H1 (cell line): ENCODE results near the gene MAPK1. TPM values are rescaled to one million over a fixed set of nuclear protein-coding genes. Genes with fewer than 3 reads are reported as not detected.

Source experiments
- CTCF ChIA-PET: fragments of 300-600 bp; sonication (Branson Sonifier 250); formaldehyde crosslinking; loops from one replicate; lab custom pipeline; 2021; ENCODE audit not compliant: partially characterized antibody; lab: Charles Lee
- POLR2A ChIA-PET: fragments of 300-600 bp; sonication (Branson Sonifier 250); formaldehyde crosslinking; loops from one replicate; lab custom pipeline; 2021; ENCODE audit warnings: inconsistent platforms; ENCODE audit not compliant: partially characterized antibody; lab: Charles Lee
- DNase-seq, 2 experiments: peaks; one replicate each; pipeline versions ENCODE4 v3.0.0 to v3.0.0-alpha.2; 2010 to 2022; ENCODE audit warnings: low spot score in 2 of 2, low read depth in 1 of 2, mixed read lengths in 1 of 2
- FAIRE-seq: peaks from 2 replicates; lab custom pipeline; 2011; peaks lifted over from hg19 to GRCh38; lab: Jason Lieb, UNC
- H2AFZ ChIP-seq: 2 replicates; pipeline ENCODE4 v1.8.1; 2012; ENCODE audit warnings: low read length, inconsistent platforms
- H2AK5ac ChIP-seq: 2 replicates; pipeline ENCODE4 v1.6.1; 2013; ENCODE audit warnings: low read depth, low read length
- H2BK120ac ChIP-seq: replicated peaks from 2 replicates; pipeline ENCODE3; 2013; ENCODE audit warnings: low read depth, low read length, inconsistent platforms
- H2BK12ac ChIP-seq: 2 replicates; pipeline ENCODE4 v1.6.1; 2013; ENCODE audit warnings: low read depth, low read length
- H2BK15ac ChIP-seq: 2 replicates; pipeline ENCODE4 v1.6.1; 2013; ENCODE audit warnings: low read length
- H2BK20ac ChIP-seq: 2 replicates; pipeline ENCODE4 v1.6.1; 2013; ENCODE audit warnings: low read length
- H2BK5ac ChIP-seq: 2 replicates; pipeline ENCODE4 v1.6.1; 2013; ENCODE audit warnings: low read depth, low read length
- H3K14ac ChIP-seq: 2 replicates; pipeline ENCODE4 v1.6.1; 2013; ENCODE audit warnings: inconsistent platforms; ENCODE audit not compliant: insufficient read length
- H3K18ac ChIP-seq: 2 replicates; pipeline ENCODE4 v1.6.1; 2013; ENCODE audit warnings: low read length; ENCODE audit errors: extremely low read depth
- H3K23ac ChIP-seq: 2 replicates; pipeline ENCODE4 v1.6.1; 2013; ENCODE audit warnings: inconsistent platforms; ENCODE audit not compliant: insufficient read length
- H3K23me2 ChIP-seq: 2 replicates; pipeline ENCODE4 v1.6.1; 2013; ENCODE audit warnings: low read depth, low read length
- H3K27ac ChIP-seq: 2 replicates; pipeline ENCODE4 v1.6.1; 2011; ENCODE audit warnings: low read depth, low read length, inconsistent platforms
- H3K27me3 ChIP-seq, 4 experiments: replicated peaks in 1 of 4; 1 replicate in 1 of 4; 2 replicates in 3 of 4; pipeline versions ENCODE4 v1.6.1 to v1.8.1; 2011 to 2013; ENCODE audit warnings: low read length in 3 of 4, mild to moderate bottlenecking in 3 of 4, inconsistent platforms in 2 of 4, mixed read lengths in 2 of 4, moderate library complexity in 1 of 4; ENCODE audit not compliant: control insufficient read depth in 3 of 4, insufficient read depth in 3 of 4; ENCODE audit errors: extremely low read depth in 1 of 4
- H3K36me3 ChIP-seq, 4 experiments: 2 replicates each; pipeline versions ENCODE4 v1.6.1 to v1.8.1; 2011 to 2013; ENCODE audit warnings: mild to moderate bottlenecking in 4 of 4, low read length in 3 of 4, moderate library complexity in 2 of 4, control low read depth in 1 of 4, inconsistent platforms in 1 of 4; ENCODE audit not compliant: insufficient read depth in 4 of 4, control insufficient read depth in 2 of 4
- H3K4ac ChIP-seq: replicated peaks from 2 replicates; pipeline ENCODE3; 2013; ENCODE audit warnings: low read length, low read depth, mixed read lengths, inconsistent platforms; ENCODE audit not compliant: insufficient read length
- H3K4me1 ChIP-seq, 4 experiments: replicated peaks in 1 of 4; 1 replicate in 1 of 4; 2 replicates in 3 of 4; pipeline versions ENCODE4 v1.6.1 to v1.8.1; 2011 to 2013; ENCODE audit warnings: low read length in 3 of 4, inconsistent platforms in 2 of 4, mixed read lengths in 1 of 4; ENCODE audit not compliant: insufficient read depth in 4 of 4, control insufficient read depth in 3 of 4
- H3K4me2 ChIP-seq, 2 experiments: 2 replicates each; pipeline versions ENCODE4 v1.6.1 to v1.8.1; 2011 to 2013; ENCODE audit warnings: low read depth in 2 of 2, low read length in 2 of 2, control low read depth in 1 of 2, inconsistent platforms in 1 of 2, mild to moderate bottlenecking in 1 of 2; ENCODE audit not compliant: insufficient read depth in 1 of 2
- H3K4me3 ChIP-seq, 4 experiments: fragments of 200-600, 300-600 bp in 1 of 4; sonication (generic), shearing (Covaris generic), sonication (Bioruptor Twin) in 1 of 4; 2 replicates each; pipeline versions ENCODE4 v1.5.1 to v1.8.1; 2011 to 2016; ENCODE audit warnings: low read length in 4 of 4, low read depth in 3 of 4, control low read depth in 2 of 4, inconsistent platforms in 2 of 4, mild to moderate bottlenecking in 2 of 4, mixed read lengths in 1 of 4, moderate library complexity in 1 of 4; ENCODE audit not compliant: insufficient read depth in 2 of 4; ENCODE audit errors: extremely low read depth in 1 of 4
- H3K56ac ChIP-seq: replicated peaks from 2 replicates; pipeline ENCODE3; 2013; ENCODE audit warnings: low read depth, mild to moderate bottlenecking, mixed read lengths, low read length, inconsistent platforms; ENCODE audit not compliant: insufficient read length
- H3K79me1 ChIP-seq: 2 replicates; pipeline ENCODE4 v1.6.1; 2013; ENCODE audit warnings: low read depth, low read length, control low read depth
- H3K79me2 ChIP-seq, 2 experiments: 2 replicates each; pipeline versions ENCODE4 v1.6.1 to v1.8.1; 2012 to 2013; ENCODE audit warnings: low read length in 2 of 2, mild to moderate bottlenecking in 2 of 2, inconsistent platforms in 1 of 2; ENCODE audit not compliant: insufficient read depth in 2 of 2, control insufficient read depth in 1 of 2
- H3K9ac ChIP-seq, 4 experiments: replicated peaks in 1 of 4; 1 replicate in 1 of 4; 2 replicates in 3 of 4; pipeline versions ENCODE4 v1.6.1 to v1.8.1; 2011 to 2013; ENCODE audit warnings: low read depth in 3 of 4, low read length in 3 of 4, control low read depth in 2 of 4, mild to moderate bottlenecking in 2 of 4, moderate library complexity in 2 of 4, inconsistent platforms in 1 of 4; ENCODE audit errors: extremely low read depth in 1 of 4
- H3K9me3 ChIP-seq, 2 experiments: 2 replicates each; pipeline versions ENCODE4 v1.6.1 to v1.8.1; 2012 to 2013; ENCODE audit warnings: mild to moderate bottlenecking in 2 of 2, moderate library complexity in 2 of 2, control low read depth in 1 of 2, inconsistent platforms in 1 of 2, low read depth in 1 of 2, low read length in 1 of 2, mixed read lengths in 1 of 2; ENCODE audit not compliant: insufficient read depth in 2 of 2
- H4K20me1 ChIP-seq, 2 experiments: replicated peaks in 1 of 2; 2 replicates each; pipeline versions ENCODE3 to v1.8.1; 2011 to 2013; ENCODE audit warnings: inconsistent platforms in 2 of 2, low read length in 2 of 2, mild to moderate bottlenecking in 1 of 2; ENCODE audit not compliant: insufficient read depth in 2 of 2, control insufficient read depth in 1 of 2
- H4K5ac ChIP-seq: 2 replicates; pipeline ENCODE4 v1.6.1; 2013; ENCODE audit warnings: low read length, low read depth, mixed read lengths, inconsistent platforms; ENCODE audit not compliant: insufficient read length
- H4K8ac ChIP-seq: 2 replicates; pipeline ENCODE4 v1.8.0; 2013; ENCODE audit warnings: mild to moderate bottlenecking, moderate library complexity, low read length, inconsistent platforms; ENCODE audit not compliant: insufficient read depth; ENCODE audit errors: extremely low read depth
- H4K91ac ChIP-seq: replicated peaks from 2 replicates; pipeline ENCODE3; 2013; ENCODE audit warnings: low read length, mixed read lengths, inconsistent platforms; ENCODE audit not compliant: insufficient read length
- ATF3 ChIP-seq: IDR thresholded peaks from 2 replicates; pipeline ENCODE4 v1.6.1; 2011; ENCODE audit warnings: low read depth, mild to moderate bottlenecking, low read length; ENCODE audit not compliant: insufficient read depth
- CBX8 ChIP-seq: fragments of 300-800, 300-1000 bp; sonication (generic); IDR thresholded peaks from 2 replicates; pipeline ENCODE4 v1.7.1; 2016; ENCODE audit warnings: low read depth, low read length, borderline replicate concordance
- CHD1 ChIP-seq: IDR thresholded peaks from 2 replicates; pipeline ENCODE4 v1.6.1; 2012; ENCODE audit warnings: low read depth, low read length, improper control_type of control experiment
- CREB1 ChIP-seq: IDR thresholded peaks from 2 replicates; pipeline ENCODE4 v1.6.1; 2012; ENCODE audit warnings: inconsistent platforms
- GABPA ChIP-seq: IDR thresholded peaks from 2 replicates; pipeline ENCODE4 v1.6.1; 2011; ENCODE audit warnings: mild to moderate bottlenecking, low read length, moderate library complexity, borderline replicate concordance; ENCODE audit not compliant: insufficient read depth
- RBBP5 ChIP-seq: IDR thresholded peaks from 2 replicates; pipeline ENCODE4 v1.7.1; 2012; ENCODE audit warnings: low read depth, mild to moderate bottlenecking, inconsistent platforms, low read length, moderate library complexity, borderline replicate concordance
- ZNF274 ChIP-seq: IDR thresholded peaks from 2 replicates; pipeline ENCODE4 v1.7.0; 2012; ENCODE audit warnings: low read length, borderline replicate concordance; ENCODE audit errors: extremely low read depth
- WGBS, 2 experiments: shearing (Covaris generic) in 1 of 2; methylation state at CpG; one replicate each; pipeline versions ENCODE4 v1.1.6 to v1.1.7; 2013 to 2015; ENCODE audit warnings: low lambda C conversion rate in 2 of 2, mixed read lengths in 2 of 2, inconsistent platforms in 1 of 2, low coverage in 1 of 2, missing lambda C conversion rate in 1 of 2; ENCODE audit not compliant: insufficient replicate concordance in 2 of 2, insufficient coverage in 1 of 2, insufficient read length in 1 of 2; ENCODE audit errors: extremely low coverage in 1 of 2, missing lambda C conversion rate in 1 of 2; 5-methylcytosine and 5-hydroxymethylcytosine counted together
- polyA plus RNA-seq, 7 experiments: library from polyadenylated mRNA; depleted of rRNA in 3 of 7; stranded (reverse) in 5 of 7; unstranded in 2 of 7; fragments of >200 nt in 5 of 7; fragments of 200-250 nt in 2 of 7; gene quantifications; 1 replicate in 5 of 7; 2 replicates in 1 of 7; 4 replicates in 1 of 7; pipeline versions ENCODE4 v1.2.1 to v1.2.3, GENCODE V29; 2011 to 2013; ENCODE audit warnings: missing spikeins in 2 of 7, mixed read lengths in 2 of 7
- total RNA-seq: library from RNA; stranded (reverse); fragmentation: NEBNext Ultra II Directional; extraction: Animal tissue kit (Norgen Biotek cat#: 25700); gene quantifications from 2 replicates; pipeline ENCODE4 v1.2.1, GENCODE V29; 2021
- TF ChIP-seq, protein P1 (sequence below), 3 experiments: IDR thresholded peaks; 1 replicate in 2 of 3; 2 replicates in 1 of 3; pipeline versions ENCODE4 v1.5.1 to v1.6.1; 2011; ENCODE audit warnings: low read length in 3 of 3, mild to moderate bottlenecking in 3 of 3, inconsistent platforms in 2 of 3, low read depth in 1 of 3, moderate library complexity in 1 of 3; ENCODE audit not compliant: insufficient read depth in 1 of 3; ENCODE audit errors: control extremely low read depth in 1 of 3

Gene MAPK1
- total and polyA plus RNA-seq, 2 of the 8 experiments (the other 6 are each of a cell fraction or from before 2014, with no cell fraction given), result 28.1 to 101 TPM

DNA sequence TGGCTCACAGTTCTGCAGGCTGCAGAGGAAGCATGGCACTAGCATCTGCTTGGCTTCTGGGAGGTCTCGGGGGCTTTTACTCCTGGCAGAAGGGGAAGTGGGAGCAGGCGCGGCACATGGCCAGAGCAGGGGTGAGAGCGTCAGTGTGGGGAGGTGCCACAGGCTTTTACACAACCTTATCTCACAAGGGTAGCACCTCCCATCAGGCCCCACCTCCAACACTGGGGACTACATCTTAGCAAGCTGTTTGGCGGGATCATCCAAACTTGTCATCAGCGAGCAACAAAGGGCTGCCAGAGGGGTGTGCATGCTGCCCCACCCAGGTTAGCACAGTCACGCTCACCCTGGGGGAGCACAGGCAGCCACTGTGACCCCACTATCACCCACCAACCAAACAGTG lies 112.9 kb downstream of the MAPK1 start:
- Histone ChIP-seq H3K27ac (no peak overlapping the region), H2BK20ac (no peak overlapping the region), H3K9ac (no peak overlapping the region), H2BK12ac (no peak overlapping the region), H3K4me1 (no peaks in the 10 kb centered on the region; a peak in 1 of 7 replicates), H2BK5ac (no peak overlapping the region), H2AFZ (no peak overlapping the region), H4K20me1 (peaks cover 0 to 6% of the 10 kb centered on the region in 2 experiments), H3K23ac (no peak overlapping the region), H2AK5ac (no peak overlapping the region), H2BK120ac (no peak overlapping the region), H3K36me3 (peaks cover 0 to 3% (median 0%) of the 10 kb centered on the region in 4 experiments; a peak in 1 of 8 replicates), H3K79me2 (no peaks in the 10 kb centered on the region), H3K14ac (no peak overlapping the region), H4K5ac (no peak overlapping the region), H3K4me2 (no peak overlapping the region), H3K4me3 (no peak overlapping the region), H3K79me1 (no peaks in the 10 kb centered on the region), H3K56ac (no peak overlapping the region), H4K8ac (peak overlapping the region; percentile 35; the same call in 1 of the 2 replicates), H3K18ac (no peak overlapping the region), H3K27me3 (no peaks in the 10 kb centered on the region), H2BK15ac (no peak overlapping the region), H3K4ac (no peak overlapping the region), H4K91ac (no peak overlapping the region), H3K9me3 (no peaks in the 10 kb centered on the region), H3K23me2 (no peaks in the 10 kb centered on the region)
- FAIRE-seq (no peak), DNase-seq (no peak)
- ChIA-PET CTCF (interaction anchor here (1.0 kb wide), 1 partner anchor 60 kb away, joined by 3 read pairs; no protein-coding TSS in a partner anchor), POLR2A (interaction anchor here (2.2 kb wide), 1 partner anchor 18 kb away, joined by 5 read pairs; no protein-coding TSS in a partner anchor)
- WGBS, 2 experiments, result 92% methylated on average over 7 of the region's 7 CpGs; no CpG with 5 or more reads in 1 of the 2 experiments
- TF ChIP-seq ATF3 (no peak), CBX8 (no peak), ZNF274 (no peak), CHD1 (no peak), RBBP5 (no peak), CREB1 (no peak), GABPA (no peak)
- TF ChIP-seq, protein P1, sequence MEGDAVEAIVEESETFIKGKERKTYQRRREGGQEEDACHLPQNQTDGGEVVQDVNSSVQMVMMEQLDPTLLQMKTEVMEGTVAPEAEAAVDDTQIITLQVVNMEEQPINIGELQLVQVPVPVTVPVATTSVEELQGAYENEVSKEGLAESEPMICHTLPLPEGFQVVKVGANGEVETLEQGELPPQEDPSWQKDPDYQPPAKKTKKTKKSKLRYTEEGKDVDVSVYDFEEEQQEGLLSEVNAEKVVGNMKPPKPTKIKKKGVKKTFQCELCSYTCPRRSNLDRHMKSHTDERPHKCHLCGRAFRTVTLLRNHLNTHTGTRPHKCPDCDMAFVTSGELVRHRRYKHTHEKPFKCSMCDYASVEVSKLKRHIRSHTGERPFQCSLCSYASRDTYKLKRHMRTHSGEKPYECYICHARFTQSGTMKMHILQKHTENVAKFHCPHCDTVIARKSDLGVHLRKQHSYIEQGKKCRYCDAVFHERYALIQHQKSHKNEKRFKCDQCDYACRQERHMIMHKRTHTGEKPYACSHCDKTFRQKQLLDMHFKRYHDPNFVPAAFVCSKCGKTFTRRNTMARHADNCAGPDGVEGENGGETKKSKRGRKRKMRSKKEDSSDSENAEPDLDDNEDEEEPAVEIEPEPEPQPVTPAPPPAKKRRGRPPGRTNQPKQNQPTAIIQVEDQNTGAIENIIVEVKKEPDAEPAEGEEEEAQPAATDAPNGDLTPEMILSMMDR (IDR thresholded peaks at IDR 0.05; ENCODE audit: control extremely low read depth in 1 of 3, insufficient read depth in 1 of 3, low read depth in 1 of 3, low read length in 3 of 3), result no peak
